Activated CD4-positive, alpha-beta T cell treated with anti-CD3 and anti-CD28 coated beads, Interleukin-2, amount 10 ng/mL, durations not matched to agents 24 days and 14 days (primary cell): ENCODE data around the gene CENPP. TPM values are rescaled to one million over a fixed set of nuclear protein-coding genes. Genes with fewer than 3 reads are reported as not detected.

Experiments
- DNase-seq: peaks from one replicate; pipeline ENCODE4 v3.0.0; 2022
- H3K27ac Mint-ChIP-seq: one replicate; pipeline ENCODE4 v1.8.0; 2022; ENCODE audit warnings: mild to moderate bottlenecking, mixed read lengths
- H3K27me3 Mint-ChIP-seq: one replicate; pipeline ENCODE4 v1.8.0; 2022; ENCODE audit warnings: mixed read lengths
- H3K36me3 Mint-ChIP-seq: one replicate; pipeline ENCODE4 v1.8.0; 2022; ENCODE audit warnings: low read depth, mild to moderate bottlenecking, mixed read lengths
- H3K4me1 Mint-ChIP-seq: one replicate; pipeline ENCODE4 v1.8.0; 2021; ENCODE audit warnings: mixed read lengths
- H3K4me3 Mint-ChIP-seq: one replicate; pipeline ENCODE4 v1.8.0; 2022; ENCODE audit warnings: mild to moderate bottlenecking, moderate library complexity, mixed read lengths
- H3K9me3 Mint-ChIP-seq: one replicate; pipeline ENCODE4 v1.8.0; 2021; ENCODE audit warnings: mixed read lengths
- intact Hi-C: fragments of 100-400 bp; cut with micrococcal nuclease; formaldehyde crosslinking; loops from one replicate; pipeline ENCODE4 v1.15.1; 2023
- total RNA-seq: library from RNA; stranded (reverse); gene quantifications from 2 replicates; pipeline ENCODE4 v1.2.3, GENCODE V29; 2022

Gene CENPP
- total RNA-seq, 1 donor from 2014 or later: 27.5 TPM

DNA sequence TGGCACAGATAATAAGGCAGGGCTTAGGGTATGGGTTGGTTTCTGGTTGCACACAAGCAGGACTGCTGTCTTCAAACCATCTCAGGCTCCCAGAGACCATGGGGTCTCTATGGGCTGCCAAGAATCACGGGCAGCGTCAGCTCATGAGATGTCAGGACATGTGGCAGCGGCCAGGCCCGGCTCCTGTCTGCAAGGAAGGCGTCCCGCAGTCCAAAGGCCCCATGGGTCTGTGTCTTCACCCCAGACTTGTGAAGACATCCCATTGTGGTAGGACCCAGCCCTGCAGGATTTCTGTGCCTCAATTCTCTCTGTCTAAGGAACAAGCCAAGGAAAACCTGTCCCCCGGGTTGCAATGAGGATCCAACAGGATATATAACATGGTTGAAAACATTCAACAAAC lies 311.6 kb downstream of the CENPP start:
- Mint-ChIP-seq H3K4me3 (no peak overlapping the region), H3K36me3 (peaks cover 56% of the 10 kb centered on the region), H3K4me1 (peaks cover 2% of the 10 kb centered on the region), H3K27ac (no peak overlapping the region), H3K9me3 (no peaks in the 10 kb centered on the region), H3K27me3 (no peaks in the 10 kb centered on the region)
- intact Hi-C loops: loop anchor here (10.0 kb wide), 1 partner anchor 343 kb away; the partner anchor contains the start of gene IARS1
- DNase-seq: no peak

GRCh38 chr9:92637886-92638620 lies 312.3 kb downstream of the CENPP start:
- H3K27ac Mint-ChIP-seq: no peak overlapping the region
- intact Hi-C loops: loop anchor here (10.0 kb wide), 1 partner anchor 343 kb away; the partner anchor contains the start of gene IARS1

DNA sequence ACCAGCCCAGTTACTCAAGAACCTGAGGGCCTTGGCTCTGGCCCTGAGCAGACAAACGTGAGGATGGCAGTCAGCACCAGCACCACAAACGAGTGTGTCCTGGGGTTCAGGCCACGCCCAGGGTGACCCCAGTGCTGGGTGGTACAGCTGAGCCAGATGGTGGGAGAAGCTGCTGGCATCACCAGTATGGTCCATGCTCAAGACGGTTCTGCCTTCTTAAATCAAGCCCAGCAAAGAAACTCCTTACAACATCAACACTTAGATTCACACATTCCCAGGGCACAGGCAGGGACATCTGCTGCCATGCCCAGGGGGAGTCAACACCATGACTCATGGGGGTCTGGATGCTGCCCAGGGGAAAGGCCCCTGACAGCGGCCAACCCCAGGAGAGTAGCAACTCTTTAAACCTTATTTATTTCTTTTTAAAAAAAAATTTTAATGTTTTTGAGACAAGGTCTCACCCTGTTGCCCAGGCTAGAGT lies 312.9 kb downstream of the CENPP start:
- H3K9me3 Mint-ChIP-seq: no peaks in the 10 kb centered on the region
- H3K27ac Mint-ChIP-seq: no peak overlapping the region
- no peak overlapping the region for H3K4me3 Mint-ChIP-seq
- H3K36me3 Mint-ChIP-seq: peaks cover 58% of the 10 kb centered on the region
- no peak for DNase-seq
- H3K27me3 Mint-ChIP-seq: no peaks in the 10 kb centered on the region
- intact Hi-C loops: loop anchor here (10.0 kb wide), 1 partner anchor 344 kb away; the partner anchor contains the start of gene IARS1
- H3K4me1 Mint-ChIP-seq: peaks cover 2% of the 10 kb centered on the region

More at GRCh38 chr9:92637886-92638620, 312.3 kb downstream of the CENPP start:
- DNase-seq: no peak
- H3K4me1 Mint-ChIP-seq: peaks cover 2% of the 10 kb centered on the region
- H3K36me3 Mint-ChIP-seq: peaks cover 59% of the 10 kb centered on the region
- H3K27me3 Mint-ChIP-seq: no peaks in the 10 kb centered on the region
- no peaks in the 10 kb centered on the region for H3K9me3 Mint-ChIP-seq
- no peak overlapping the region for H3K4me3 Mint-ChIP-seq

DNA sequence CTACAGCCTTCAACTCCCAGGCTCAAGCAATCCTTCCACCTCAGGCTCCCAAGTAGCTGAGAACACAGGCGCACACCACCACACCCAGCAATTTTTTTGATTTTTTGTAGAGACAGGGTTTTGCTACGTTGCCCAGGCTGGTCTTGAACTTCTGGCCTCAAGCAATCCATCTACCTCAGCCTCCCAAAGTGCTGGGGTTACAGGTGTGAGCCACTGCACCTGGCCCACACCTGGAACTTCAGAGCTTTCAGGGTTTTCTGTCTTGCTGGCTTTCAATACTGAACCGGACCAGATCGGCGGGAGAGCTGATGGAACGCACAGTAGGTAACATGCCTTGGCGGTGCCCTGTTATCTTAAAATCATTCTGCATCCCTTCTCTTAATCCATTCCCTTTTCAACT lies 313.4 kb downstream of the CENPP start:
- H3K27ac Mint-ChIP-seq: no peak overlapping the region
- H3K4me3 Mint-ChIP-seq: no peak overlapping the region
- intact Hi-C loops: loop anchor here (10.0 kb wide), 1 partner anchor 344 kb away; the partner anchor contains the start of gene IARS1
- H3K36me3 Mint-ChIP-seq: peaks cover 61% of the 10 kb centered on the region
- H3K9me3 Mint-ChIP-seq: no peaks in the 10 kb centered on the region
- no peak for DNase-seq
- H3K4me1 Mint-ChIP-seq: peaks cover 2% of the 10 kb centered on the region
- H3K27me3 Mint-ChIP-seq: no peaks in the 10 kb centered on the region

DNA sequence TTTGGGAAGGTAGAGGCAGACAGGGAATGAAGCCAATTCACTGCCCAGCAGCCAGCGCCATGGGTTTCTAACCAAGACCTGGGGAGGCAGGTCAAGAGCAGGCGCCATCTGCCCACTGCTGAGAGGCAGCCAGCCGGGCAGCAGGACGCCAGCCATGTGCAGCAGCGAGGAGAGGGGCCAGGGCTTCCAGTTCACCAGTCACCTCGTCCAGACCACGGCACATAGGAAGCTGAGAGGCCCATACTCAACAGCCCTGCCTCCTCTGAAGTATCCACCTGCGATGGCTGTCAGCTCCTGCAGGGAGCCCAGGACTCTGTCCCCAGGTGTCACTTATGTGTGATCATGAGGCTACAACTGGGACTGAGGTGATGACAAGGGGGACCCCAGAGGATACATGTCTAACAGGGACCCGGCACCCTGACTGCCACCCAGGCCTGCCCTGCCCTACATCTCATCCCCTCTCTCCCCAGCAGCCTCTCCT lies 314.1 kb downstream of the CENPP start:
- no peak for DNase-seq
- intact Hi-C loops: loop anchor here (10.0 kb wide), 1 partner anchor 345 kb away; the partner anchor contains the start of gene IARS1
- Mint-ChIP-seq H3K27me3 (no peaks in the 10 kb centered on the region), H3K4me1 (no peaks in the 10 kb centered on the region), H3K9me3 (no peaks in the 10 kb centered on the region), H3K36me3 (peaks cover 62% of the 10 kb centered on the region), H3K4me3 (no peak overlapping the region), H3K27ac (no peak overlapping the region)

DNA sequence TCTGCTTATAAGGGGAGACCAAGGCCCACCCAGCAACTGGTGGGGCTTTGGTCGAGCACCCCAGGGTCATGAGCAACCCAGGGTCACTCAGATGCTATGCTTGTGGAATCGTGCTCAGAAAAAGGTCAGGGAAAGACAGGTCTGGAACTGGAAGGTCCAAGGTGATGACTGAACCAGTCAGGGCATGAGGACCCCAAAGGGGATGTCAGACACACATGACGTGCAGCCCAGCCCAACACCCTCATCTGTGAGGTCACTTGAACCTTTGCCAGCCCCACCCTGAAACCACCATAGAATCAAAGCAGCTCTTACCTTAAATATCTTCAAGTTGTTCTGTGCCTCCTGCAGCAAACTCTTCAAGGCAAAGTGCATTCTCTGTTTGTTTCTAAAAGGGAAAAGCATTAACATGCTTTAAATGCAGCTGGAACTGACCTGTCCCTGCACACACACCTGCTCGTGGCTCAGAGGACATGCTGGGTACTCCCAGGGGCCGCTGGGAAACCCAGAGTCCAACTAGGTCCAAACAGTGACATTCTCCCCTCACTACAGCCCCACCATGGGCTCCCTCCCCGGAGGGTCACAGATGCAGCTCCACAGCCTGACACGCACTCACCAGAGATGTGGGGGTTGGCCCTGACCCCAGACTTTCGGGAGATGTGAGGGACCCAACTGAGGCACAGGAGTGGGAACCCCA lies 314.8 kb downstream of the CENPP start:
- H3K4me1 Mint-ChIP-seq: no peaks in the 10 kb centered on the region
- no peak for DNase-seq
- H3K27ac Mint-ChIP-seq: no peak overlapping the region
- H3K9me3 Mint-ChIP-seq: no peaks in the 10 kb centered on the region
- peaks cover 66% of the 10 kb centered on the region for H3K36me3 Mint-ChIP-seq
- H3K27me3 Mint-ChIP-seq: no peaks in the 10 kb centered on the region
- H3K4me3 Mint-ChIP-seq: no peak overlapping the region
- intact Hi-C loops: no loop called here

DNA sequence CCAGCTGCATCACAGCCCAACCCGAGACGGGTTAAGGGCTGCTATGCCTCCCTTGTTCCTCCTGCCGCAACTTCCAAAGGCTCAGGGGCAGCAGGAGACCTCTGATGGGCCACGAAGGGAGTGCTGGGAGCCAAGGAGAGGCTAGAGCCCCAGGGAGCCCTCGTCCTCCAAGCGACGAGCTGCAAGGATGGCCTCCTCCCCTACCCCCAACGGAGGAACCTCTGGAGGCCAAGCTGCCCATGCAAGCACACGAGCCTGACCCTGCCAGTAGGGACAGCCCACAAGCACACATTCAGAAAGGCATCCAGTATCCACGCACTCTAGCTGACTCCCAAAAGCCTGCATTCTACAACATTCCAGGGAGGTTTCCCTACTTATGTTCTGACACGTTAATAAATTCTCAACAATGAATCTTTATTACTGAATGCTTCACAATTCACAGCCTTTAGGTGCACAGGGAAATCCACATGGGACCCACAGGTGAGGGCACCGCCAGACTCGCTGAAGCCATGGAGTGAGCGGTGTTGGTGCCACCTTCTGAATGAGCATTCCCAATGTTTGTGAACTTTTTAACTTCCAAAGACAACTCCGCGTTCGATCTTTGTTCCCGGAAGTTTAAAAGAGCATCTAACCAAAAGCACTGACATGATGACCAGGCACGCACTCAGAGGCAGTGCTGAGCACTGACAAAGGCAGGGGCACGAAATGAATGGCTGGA lies 315.5 kb downstream of the CENPP start:
- H3K27ac Mint-ChIP-seq: no peak overlapping the region
- intact Hi-C loops: no loop called here
- H3K36me3 Mint-ChIP-seq: peaks cover 67% of the 10 kb centered on the region
- H3K9me3 Mint-ChIP-seq: no peaks in the 10 kb centered on the region
- peaks cover 3% of the 10 kb centered on the region for H3K4me1 Mint-ChIP-seq
- no peak for DNase-seq
- H3K4me3 Mint-ChIP-seq: no peak overlapping the region
- H3K27me3 Mint-ChIP-seq: no peaks in the 10 kb centered on the region

- DNase-seq: no peak
- H3K36me3 Mint-ChIP-seq: peaks cover 72% of the 10 kb centered on the region
- H3K27ac Mint-ChIP-seq: no peak overlapping the region
- H3K4me1 Mint-ChIP-seq: peaks cover 8% of the 10 kb centered on the region
- no peaks in the 10 kb centered on the region for H3K9me3 Mint-ChIP-seq
- intact Hi-C loops: no loop called here
- H3K4me3 Mint-ChIP-seq: no peak overlapping the region
- H3K27me3 Mint-ChIP-seq: no peaks in the 10 kb centered on the region
Observed at GRCh38 chr9:92642041-92642451, 316.3 kb downstream of the CENPP start.

- no peaks in the 10 kb centered on the region for H3K27me3 Mint-ChIP-seq
- H3K27ac Mint-ChIP-seq: no peak overlapping the region
- intact Hi-C loops: no loop called here
Observed at GRCh38 chr9:92642564-92642963, 316.8 kb downstream of the CENPP start.

GRCh38 chr9:92644278-92644677 lies 318.5 kb downstream of the CENPP start:
- peaks cover 12% of the 10 kb centered on the region for H3K4me1 Mint-ChIP-seq
- no peaks in the 10 kb centered on the region for H3K9me3 Mint-ChIP-seq
- H3K27ac Mint-ChIP-seq: no peak overlapping the region
- intact Hi-C loops: no loop called here
- no peak overlapping the region for H3K4me3 Mint-ChIP-seq
- H3K36me3 Mint-ChIP-seq: peaks cover 80% of the 10 kb centered on the region
- DNase-seq: no peak
- H3K27me3 Mint-ChIP-seq: no peaks in the 10 kb centered on the region

More at GRCh38 chr9:92642564-92642963, 316.8 kb downstream of the CENPP start:
- no peak for DNase-seq
- peaks cover 12% of the 10 kb centered on the region for H3K4me1 Mint-ChIP-seq
- H3K4me3 Mint-ChIP-seq: no peak overlapping the region
- H3K9me3 Mint-ChIP-seq: no peaks in the 10 kb centered on the region
- H3K36me3 Mint-ChIP-seq: peaks cover 77% of the 10 kb centered on the region

- H3K36me3 Mint-ChIP-seq: peaks cover 77% of the 10 kb centered on the region
Observed at GRCh38 chr9:92645041-92645440, 319.3 kb downstream of the CENPP start.

DNA sequence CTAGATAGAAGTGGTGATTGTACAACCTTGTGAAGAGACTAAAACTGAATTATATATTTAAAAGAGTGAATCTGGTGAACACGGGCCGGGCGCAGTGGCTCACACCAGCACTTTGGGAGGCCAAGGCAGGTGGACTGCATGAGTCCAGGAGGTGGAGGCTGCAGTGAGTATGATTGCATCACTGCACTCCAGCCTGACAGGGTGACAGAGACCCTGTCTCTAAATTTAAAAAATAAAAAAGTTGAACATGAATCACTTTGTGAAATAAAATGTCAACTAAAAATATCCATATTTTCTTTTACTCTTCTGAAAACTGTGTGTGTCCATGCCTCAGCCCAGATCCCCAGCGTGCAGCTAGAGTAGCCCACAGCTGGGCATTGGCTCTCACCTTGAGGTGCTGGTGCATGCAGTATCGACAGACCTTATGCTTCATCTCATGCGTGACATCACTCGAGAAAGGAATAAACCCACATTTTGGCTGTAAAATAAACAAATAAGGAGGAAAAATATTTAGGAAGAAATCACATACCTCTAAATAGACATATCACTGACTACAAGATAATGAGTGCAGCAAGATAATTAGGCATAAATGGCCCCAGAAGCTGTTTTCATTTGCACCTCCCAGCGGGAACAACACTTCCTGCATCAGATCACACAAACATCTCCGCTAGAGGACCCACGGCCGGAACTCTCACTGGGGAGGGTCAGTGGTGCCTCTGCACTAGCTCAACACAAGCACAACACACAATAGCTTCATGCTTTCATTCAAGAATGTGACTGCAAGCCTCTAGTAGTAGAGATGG lies 322.1 kb downstream of the CENPP start:
- Mint-ChIP-seq H3K4me1 (peaks cover 12% of the 10 kb centered on the region), H3K27me3 (no peaks in the 10 kb centered on the region), H3K4me3 (no peak overlapping the region), H3K9me3 (no peaks in the 10 kb centered on the region), H3K27ac (no peak overlapping the region), H3K36me3 (peaks cover 66% of the 10 kb centered on the region)
- no peak for DNase-seq
- intact Hi-C loops: no loop called here

More at GRCh38 chr9:92645041-92645440, 319.3 kb downstream of the CENPP start:
- Mint-ChIP-seq H3K9me3 (no peaks in the 10 kb centered on the region), H3K4me3 (no peak overlapping the region), H3K4me1 (peaks cover 12% of the 10 kb centered on the region), H3K27me3 (no peaks in the 10 kb centered on the region), H3K27ac (no peak overlapping the region)
- intact Hi-C loops: no loop called here
- DNase-seq: no peak

DNA sequence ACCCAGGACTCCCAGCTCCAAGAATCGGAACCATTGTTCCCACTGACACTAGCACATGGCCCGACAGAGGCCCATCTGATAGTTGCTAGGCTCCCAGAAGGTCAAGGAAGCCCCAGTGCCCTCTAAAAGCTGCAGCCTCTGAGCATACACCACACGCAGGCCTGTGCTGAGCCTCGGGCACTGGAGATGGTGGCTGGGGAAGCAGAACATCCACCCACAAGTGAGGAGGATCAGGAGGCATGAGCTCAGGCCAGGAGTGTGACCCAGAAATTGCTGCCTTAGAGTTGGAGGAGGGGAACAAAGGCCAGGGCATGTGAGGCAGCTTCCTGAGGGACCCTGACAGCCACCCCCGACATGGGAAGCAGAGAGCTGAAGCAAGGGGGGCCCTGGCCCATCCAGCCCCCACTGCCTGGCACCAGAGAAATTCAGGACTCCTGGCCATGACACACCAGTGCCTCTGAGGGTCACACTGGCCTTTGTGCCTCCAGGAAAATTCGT lies 322.8 kb downstream of the CENPP start:
- H3K4me1 Mint-ChIP-seq: peaks cover 12% of the 10 kb centered on the region
- H3K36me3 Mint-ChIP-seq: peaks cover 65% of the 10 kb centered on the region
- no peak overlapping the region for H3K27ac Mint-ChIP-seq
- no peak overlapping the region for H3K4me3 Mint-ChIP-seq
- H3K27me3 Mint-ChIP-seq: no peaks in the 10 kb centered on the region
- intact Hi-C loops: no loop called here
- no peak for DNase-seq
- H3K9me3 Mint-ChIP-seq: no peaks in the 10 kb centered on the region
